GM23338 (cell line): ENCODE measurements around the gene SETDB2.

Experiments used
- CREB1 ChIP-seq: fragments of 250-450 bp; sonication (Bioruptor Pico); IDR thresholded peaks from 2 replicates; pipeline ENCODE4 v1.5.0; 2020; ENCODE audit warnings: low read depth, mild to moderate bottlenecking, moderate library complexity
- EZH2 ChIP-seq: fragments of 200-600 bp; sonication (generic); IDR thresholded peaks from one replicate; pipeline ENCODE4 v1.8.0; 2017; ENCODE audit warnings: antibody characterized with exemption, mild to moderate bottlenecking, low read depth; ENCODE audit not compliant: unreplicated experiment
- EZH2phosphoT487 ChIP-seq: fragments of 200-600 bp; sonication (generic); IDR thresholded peaks from one replicate; pipeline ENCODE4 v1.8.1; 2018; ENCODE audit warnings: antibody characterized with exemption; ENCODE audit not compliant: unreplicated experiment
- JUNB ChIP-seq: IDR thresholded peaks from one replicate; pipeline ENCODE4 v1.6.1; 2016; ENCODE audit warnings: antibody characterized with exemption; ENCODE audit not compliant: unreplicated experiment
- NANOG ChIP-seq: IDR thresholded peaks from 2 replicates; pipeline ENCODE4 v1.6.1; 2016; ENCODE audit warnings: antibody characterized with exemption, borderline replicate concordance
- POLR2AphosphoS5 ChIP-seq: IDR thresholded peaks from 2 replicates; pipeline ENCODE4 v1.6.1; 2016; ENCODE audit warnings: antibody characterized with exemption, low read depth
- STAT1 ChIP-seq: IDR thresholded peaks from one replicate; pipeline ENCODE4 v1.6.1; 2016; ENCODE audit warnings: antibody characterized with exemption; ENCODE audit not compliant: unreplicated experiment
- ZNF114 ChIP-seq: fragments of 250-450 bp; sonication (Bioruptor Pico); IDR thresholded peaks from 2 replicates; pipeline ENCODE4 v1.5.0; 2020; ENCODE audit warnings: mild to moderate bottlenecking, moderate library complexity
- ZNF331 ChIP-seq: fragments of 250-450 bp; sonication (Bioruptor Pico); IDR thresholded peaks from 2 replicates; pipeline ENCODE4 v1.5.0; 2020; ENCODE audit warnings: low read depth, mild to moderate bottlenecking, moderate library complexity
- TF ChIP-seq, protein P1 (sequence below): fragments of 250-450 bp; sonication (Bioruptor Pico); IDR thresholded peaks from 2 replicates; pipeline ENCODE4 v1.5.0; 2020; ENCODE audit warnings: mild to moderate bottlenecking, moderate library complexity
- TF ChIP-seq, protein P2 (sequence below), 2 experiments: fragments of 200-600 bp in 1 of 2; sonication (generic) in 1 of 2; conservative IDR thresholded peaks; 2 replicates each; pipeline versions ENCODE4 v1.5.1 to v1.6.1; 2016 to 2017; ENCODE audit warnings: antibody characterized with exemption in 2 of 2, low read depth in 2 of 2, mild to moderate bottlenecking in 2 of 2, moderate library complexity in 1 of 2
- TF ChIP-seq, protein P3 (sequence below): IDR thresholded peaks from one replicate; pipeline ENCODE4 v1.6.1; 2018; ENCODE audit warnings: antibody characterized with exemption; ENCODE audit not compliant: unreplicated experiment
- TF ChIP-seq, protein P4 (sequence below): IDR thresholded peaks from 2 replicates; pipeline ENCODE4 v1.6.1; 2016; ENCODE audit warnings: antibody characterized with exemption

- TF ChIP-seq, protein P1, sequence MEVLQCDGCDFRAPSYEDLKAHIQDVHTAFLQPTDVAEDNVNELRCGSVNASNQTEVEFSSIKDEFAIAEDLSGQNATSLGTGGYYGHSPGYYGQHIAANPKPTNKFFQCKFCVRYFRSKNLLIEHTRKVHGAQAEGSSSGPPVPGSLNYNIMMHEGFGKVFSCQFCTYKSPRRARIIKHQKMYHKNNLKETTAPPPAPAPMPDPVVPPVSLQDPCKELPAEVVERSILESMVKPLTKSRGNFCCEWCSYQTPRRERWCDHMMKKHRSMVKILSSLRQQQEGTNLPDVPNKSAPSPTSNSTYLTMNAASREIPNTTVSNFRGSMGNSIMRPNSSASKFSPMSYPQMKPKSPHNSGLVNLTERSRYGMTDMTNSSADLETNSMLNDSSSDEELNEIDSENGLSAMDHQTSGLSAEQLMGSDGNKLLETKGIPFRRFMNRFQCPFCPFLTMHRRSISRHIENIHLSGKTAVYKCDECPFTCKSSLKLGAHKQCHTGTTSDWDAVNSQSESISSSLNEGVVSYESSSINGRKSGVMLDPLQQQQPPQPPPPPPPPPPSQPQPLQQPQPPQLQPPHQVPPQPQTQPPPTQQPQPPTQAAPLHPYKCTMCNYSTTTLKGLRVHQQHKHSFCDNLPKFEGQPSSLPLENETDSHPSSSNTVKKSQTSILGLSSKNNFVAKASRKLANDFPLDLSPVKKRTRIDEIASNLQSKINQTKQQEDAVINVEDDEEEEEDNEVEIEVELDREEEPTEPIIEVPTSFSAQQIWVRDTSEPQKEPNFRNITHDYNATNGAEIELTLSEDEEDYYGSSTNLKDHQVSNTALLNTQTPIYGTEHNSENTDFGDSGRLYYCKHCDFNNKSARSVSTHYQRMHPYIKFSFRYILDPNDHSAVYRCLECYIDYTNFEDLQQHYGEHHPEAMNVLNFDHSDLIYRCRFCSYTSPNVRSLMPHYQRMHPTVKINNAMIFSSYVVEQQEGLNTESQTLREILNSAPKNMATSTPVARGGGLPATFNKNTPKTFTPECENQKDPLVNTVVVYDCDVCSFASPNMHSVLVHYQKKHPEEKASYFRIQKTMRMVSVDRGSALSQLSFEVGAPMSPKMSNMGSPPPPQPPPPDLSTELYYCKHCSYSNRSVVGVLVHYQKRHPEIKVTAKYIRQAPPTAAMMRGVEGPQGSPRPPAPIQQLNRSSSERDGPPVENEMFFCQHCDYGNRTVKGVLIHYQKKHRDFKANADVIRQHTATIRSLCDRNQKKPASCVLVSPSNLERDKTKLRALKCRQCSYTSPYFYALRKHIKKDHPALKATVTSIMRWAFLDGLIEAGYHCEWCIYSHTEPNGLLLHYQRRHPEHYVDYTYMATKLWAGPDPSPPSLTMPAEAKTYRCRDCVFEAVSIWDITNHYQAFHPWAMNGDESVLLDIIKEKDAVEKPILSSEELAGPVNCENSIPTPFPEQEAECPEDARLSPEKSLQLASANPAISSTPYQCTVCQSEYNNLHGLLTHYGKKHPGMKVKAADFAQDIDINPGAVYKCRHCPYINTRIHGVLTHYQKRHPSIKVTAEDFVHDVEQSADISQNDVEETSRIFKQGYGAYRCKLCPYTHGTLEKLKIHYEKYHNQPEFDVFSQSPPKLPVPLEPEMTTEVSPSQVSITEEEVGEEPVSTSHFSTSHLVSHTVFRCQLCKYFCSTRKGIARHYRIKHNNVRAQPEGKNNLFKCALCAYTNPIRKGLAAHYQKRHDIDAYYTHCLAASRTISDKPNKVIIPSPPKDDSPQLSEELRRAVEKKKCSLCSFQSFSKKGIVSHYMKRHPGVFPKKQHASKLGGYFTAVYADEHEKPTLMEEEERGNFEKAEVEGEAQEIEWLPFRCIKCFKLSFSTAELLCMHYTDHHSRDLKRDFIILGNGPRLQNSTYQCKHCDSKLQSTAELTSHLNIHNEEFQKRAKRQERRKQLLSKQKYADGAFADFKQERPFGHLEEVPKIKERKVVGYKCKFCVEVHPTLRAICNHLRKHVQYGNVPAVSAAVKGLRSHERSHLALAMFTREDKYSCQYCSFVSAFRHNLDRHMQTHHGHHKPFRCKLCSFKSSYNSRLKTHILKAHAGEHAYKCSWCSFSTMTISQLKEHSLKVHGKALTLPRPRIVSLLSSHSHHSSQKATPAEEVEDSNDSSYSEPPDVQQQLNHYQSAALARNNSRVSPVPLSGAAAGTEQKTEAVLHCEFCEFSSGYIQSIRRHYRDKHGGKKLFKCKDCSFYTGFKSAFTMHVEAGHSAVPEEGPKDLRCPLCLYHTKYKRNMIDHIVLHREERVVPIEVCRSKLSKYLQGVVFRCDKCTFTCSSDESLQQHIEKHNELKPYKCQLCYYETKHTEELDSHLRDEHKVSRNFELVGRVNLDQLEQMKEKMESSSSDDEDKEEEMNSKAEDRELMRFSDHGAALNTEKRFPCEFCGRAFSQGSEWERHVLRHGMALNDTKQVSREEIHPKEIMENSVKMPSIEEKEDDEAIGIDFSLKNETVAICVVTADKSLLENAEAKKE (CRISPR knock-in tag), result no peak
- TF ChIP-seq, protein P2, sequence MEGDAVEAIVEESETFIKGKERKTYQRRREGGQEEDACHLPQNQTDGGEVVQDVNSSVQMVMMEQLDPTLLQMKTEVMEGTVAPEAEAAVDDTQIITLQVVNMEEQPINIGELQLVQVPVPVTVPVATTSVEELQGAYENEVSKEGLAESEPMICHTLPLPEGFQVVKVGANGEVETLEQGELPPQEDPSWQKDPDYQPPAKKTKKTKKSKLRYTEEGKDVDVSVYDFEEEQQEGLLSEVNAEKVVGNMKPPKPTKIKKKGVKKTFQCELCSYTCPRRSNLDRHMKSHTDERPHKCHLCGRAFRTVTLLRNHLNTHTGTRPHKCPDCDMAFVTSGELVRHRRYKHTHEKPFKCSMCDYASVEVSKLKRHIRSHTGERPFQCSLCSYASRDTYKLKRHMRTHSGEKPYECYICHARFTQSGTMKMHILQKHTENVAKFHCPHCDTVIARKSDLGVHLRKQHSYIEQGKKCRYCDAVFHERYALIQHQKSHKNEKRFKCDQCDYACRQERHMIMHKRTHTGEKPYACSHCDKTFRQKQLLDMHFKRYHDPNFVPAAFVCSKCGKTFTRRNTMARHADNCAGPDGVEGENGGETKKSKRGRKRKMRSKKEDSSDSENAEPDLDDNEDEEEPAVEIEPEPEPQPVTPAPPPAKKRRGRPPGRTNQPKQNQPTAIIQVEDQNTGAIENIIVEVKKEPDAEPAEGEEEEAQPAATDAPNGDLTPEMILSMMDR (conservative IDR thresholded peaks at IDR 0.05; ENCODE audit: low read depth in 2 of 2), result no peak
- TF ChIP-seq EZH2, result no peak
- TF ChIP-seq POLR2AphosphoS5, result no peak
- TF ChIP-seq NANOG, result no peak
- no peak for TF ChIP-seq EZH2phosphoT487
- TF ChIP-seq, protein P3, sequence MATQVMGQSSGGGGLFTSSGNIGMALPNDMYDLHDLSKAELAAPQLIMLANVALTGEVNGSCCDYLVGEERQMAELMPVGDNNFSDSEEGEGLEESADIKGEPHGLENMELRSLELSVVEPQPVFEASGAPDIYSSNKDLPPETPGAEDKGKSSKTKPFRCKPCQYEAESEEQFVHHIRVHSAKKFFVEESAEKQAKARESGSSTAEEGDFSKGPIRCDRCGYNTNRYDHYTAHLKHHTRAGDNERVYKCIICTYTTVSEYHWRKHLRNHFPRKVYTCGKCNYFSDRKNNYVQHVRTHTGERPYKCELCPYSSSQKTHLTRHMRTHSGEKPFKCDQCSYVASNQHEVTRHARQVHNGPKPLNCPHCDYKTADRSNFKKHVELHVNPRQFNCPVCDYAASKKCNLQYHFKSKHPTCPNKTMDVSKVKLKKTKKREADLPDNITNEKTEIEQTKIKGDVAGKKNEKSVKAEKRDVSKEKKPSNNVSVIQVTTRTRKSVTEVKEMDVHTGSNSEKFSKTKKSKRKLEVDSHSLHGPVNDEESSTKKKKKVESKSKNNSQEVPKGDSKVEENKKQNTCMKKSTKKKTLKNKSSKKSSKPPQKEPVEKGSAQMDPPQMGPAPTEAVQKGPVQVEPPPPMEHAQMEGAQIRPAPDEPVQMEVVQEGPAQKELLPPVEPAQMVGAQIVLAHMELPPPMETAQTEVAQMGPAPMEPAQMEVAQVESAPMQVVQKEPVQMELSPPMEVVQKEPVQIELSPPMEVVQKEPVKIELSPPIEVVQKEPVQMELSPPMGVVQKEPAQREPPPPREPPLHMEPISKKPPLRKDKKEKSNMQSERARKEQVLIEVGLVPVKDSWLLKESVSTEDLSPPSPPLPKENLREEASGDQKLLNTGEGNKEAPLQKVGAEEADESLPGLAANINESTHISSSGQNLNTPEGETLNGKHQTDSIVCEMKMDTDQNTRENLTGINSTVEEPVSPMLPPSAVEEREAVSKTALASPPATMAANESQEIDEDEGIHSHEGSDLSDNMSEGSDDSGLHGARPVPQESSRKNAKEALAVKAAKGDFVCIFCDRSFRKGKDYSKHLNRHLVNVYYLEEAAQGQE, result no peak
- TF ChIP-seq, protein P4, sequence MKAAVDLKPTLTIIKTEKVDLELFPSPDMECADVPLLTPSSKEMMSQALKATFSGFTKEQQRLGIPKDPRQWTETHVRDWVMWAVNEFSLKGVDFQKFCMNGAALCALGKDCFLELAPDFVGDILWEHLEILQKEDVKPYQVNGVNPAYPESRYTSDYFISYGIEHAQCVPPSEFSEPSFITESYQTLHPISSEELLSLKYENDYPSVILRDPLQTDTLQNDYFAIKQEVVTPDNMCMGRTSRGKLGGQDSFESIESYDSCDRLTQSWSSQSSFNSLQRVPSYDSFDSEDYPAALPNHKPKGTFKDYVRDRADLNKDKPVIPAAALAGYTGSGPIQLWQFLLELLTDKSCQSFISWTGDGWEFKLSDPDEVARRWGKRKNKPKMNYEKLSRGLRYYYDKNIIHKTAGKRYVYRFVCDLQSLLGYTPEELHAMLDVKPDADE, result no peak
- TF ChIP-seq JUNB, result no peak
- TF ChIP-seq ZNF331 (CRISPR knock-in tag), result no peak
- no peak for TF ChIP-seq ZNF114
- TF ChIP-seq CREB1 (CRISPR knock-in tag), result no peak
- TF ChIP-seq STAT1, result no peak
These were observed 4.7 kb downstream of the SETDB2 start for GRCh38 chr13:49448753-49449152.
